ENCODE measurements around the gene RHBDD3. TPM values are rescaled to one million over a fixed set of nuclear protein-coding genes. Genes with fewer than 3 reads are reported as not detected.

Gene RHBDD3
- total RNA-seq, 1 donor from 2014 or later, result 17.9 TPM

DNA sequence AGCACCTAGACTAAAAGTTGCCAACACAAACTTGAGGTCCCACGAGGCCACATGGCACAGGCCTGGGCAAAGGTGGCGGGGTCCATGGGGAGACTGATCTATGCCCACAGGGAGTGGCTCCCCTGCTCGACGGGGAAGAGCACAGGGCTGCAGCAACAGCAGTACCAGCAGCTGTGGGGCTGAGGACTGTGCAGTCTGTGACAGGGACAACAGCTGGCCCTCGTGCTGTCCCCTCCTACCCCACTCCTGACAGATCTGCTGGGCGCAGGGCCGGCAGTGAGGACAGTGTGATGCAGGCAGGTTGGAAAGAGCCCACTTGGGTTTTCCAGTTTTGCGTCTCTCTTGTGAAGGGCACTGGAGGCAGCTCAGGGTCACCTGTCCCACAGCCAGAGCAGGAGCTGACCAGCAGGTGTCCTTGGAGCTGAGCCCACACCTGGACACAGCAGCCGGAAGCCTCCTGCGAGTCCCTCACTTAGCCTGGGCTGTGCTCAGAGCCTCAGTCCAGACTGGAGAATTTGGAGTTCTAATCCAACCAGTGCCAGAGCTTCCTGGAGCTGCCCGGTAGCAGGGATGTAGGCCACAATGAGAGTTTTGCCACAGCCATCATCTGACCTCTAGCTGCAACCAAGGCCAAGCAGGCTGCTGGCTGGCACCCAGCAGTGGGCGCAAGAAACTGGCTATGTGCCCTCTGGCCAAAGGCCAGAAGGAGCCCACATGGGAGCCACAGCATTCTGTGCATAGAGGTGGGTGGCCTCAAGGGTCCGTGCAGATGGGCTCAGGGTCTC, 35.1 kb upstream of the RHBDD3 start:
- Mint-ChIP-seq H3K27me3 (peaks cover 12% of the 10 kb centered on the region), H3K27ac (no peak overlapping the region), H3K9me3 (no peaks in the 10 kb centered on the region), H3K4me1 (peaks cover 17% of the 10 kb centered on the region), H3K36me3 (ENCODE audit: low read depth) (peaks cover 32% of the 10 kb centered on the region), H3K4me3 (no peak overlapping the region)
- no peak for DNase-seq
- intact Hi-C loops (cut with micrococcal nuclease), result no loop called here
- no peak for ATAC-seq (ENCODE audit: low read depth)
- TF ChIP-seq, protein P1, sequence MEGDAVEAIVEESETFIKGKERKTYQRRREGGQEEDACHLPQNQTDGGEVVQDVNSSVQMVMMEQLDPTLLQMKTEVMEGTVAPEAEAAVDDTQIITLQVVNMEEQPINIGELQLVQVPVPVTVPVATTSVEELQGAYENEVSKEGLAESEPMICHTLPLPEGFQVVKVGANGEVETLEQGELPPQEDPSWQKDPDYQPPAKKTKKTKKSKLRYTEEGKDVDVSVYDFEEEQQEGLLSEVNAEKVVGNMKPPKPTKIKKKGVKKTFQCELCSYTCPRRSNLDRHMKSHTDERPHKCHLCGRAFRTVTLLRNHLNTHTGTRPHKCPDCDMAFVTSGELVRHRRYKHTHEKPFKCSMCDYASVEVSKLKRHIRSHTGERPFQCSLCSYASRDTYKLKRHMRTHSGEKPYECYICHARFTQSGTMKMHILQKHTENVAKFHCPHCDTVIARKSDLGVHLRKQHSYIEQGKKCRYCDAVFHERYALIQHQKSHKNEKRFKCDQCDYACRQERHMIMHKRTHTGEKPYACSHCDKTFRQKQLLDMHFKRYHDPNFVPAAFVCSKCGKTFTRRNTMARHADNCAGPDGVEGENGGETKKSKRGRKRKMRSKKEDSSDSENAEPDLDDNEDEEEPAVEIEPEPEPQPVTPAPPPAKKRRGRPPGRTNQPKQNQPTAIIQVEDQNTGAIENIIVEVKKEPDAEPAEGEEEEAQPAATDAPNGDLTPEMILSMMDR (IDR thresholded peaks at IDR 0.05), result no peak
- POLR2A ChIA-PET, result interaction anchor here (0.6 kb wide), 2 partner anchors 15 to 158 kb away, joined by 3 to 4 read pairs; no protein-coding TSS in a partner anchor
- CTCF ChIA-PET, result no interaction called here

DNA sequence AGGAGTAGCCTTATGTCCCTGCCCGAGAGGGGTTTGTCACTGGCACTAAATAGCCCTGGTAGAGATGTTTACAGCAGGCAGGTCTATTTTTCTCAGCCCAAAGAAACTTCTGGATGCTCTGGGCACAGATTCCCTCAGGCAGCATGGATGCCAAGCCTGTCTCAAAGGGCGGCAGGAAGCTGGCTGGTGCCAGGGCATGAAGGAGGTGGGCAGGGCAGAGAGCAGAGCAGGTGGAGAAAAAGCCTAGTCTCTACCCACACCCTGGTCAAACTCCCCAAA, 34.6 kb upstream of the RHBDD3 start:
- Mint-ChIP-seq H3K9me3 (no peaks in the 10 kb centered on the region), H3K4me1 (peaks cover 13% of the 10 kb centered on the region), H3K27me3 (peaks cover 9% of the 10 kb centered on the region), H3K36me3 (ENCODE audit: low read depth) (peaks cover 37% of the 10 kb centered on the region), H3K4me3 (no peak overlapping the region), H3K27ac (no peak overlapping the region)
- ATAC-seq (ENCODE audit: low read depth), result no peak
- ChIA-PET POLR2A (interaction anchor here (0.6 kb wide), 1 partner anchor 159 kb away, joined by 4 read pairs; no protein-coding TSS in a partner anchor), CTCF (no interaction called here)
- intact Hi-C loops (cut with micrococcal nuclease), result no loop called here
- TF ChIP-seq, protein P1 (IDR thresholded peaks at IDR 0.05), result no peak
- DNase-seq, result no peak

DNA sequence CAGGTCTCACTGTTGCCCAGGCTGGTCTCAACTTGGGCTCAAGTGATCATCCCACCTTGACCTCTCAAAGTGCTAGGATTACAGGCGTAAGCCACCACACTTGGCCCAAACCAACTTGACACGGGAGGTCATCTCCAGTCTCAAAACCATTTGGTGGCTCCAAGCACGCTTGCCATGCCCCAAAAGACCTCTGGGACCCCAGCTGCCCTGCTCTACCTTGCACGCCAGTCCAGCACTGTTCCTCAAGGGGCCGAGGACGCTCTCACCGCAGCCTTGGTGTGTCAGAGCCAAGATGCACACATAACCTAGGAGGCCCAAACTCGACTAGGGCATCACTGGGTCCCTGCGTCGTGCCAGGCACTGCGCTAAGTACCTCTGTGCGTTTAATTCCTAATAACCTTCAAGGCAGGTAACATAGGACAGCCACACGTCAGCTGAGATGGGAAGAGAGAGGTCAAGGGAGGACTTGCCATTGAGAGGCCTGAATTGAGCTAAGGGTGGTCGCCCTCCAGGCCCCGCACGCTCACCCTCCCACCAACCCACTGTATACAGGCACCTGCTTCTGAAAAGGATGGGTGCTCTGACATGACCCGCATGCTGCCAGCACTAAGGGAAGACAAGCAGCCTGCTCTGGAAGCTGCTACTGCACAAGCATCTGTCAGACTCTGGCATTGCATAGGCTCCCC, 34.1 kb upstream of the RHBDD3 start:
- DNase-seq (no peak), ATAC-seq (ENCODE audit: low read depth) (no peak)
- peaks cover 8% of the 10 kb centered on the region for H3K27me3 Mint-ChIP-seq
- POLR2A ChIA-PET, result no interaction called here
- intact Hi-C loops (cut with micrococcal nuclease), result no loop called here
- TF ChIP-seq, protein P1 (IDR thresholded peaks at IDR 0.05), result no peak
- H3K27ac Mint-ChIP-seq, result no peak overlapping the region
- H3K9me3 Mint-ChIP-seq, result no peaks in the 10 kb centered on the region
- H3K4me1 Mint-ChIP-seq, result peaks cover 12% of the 10 kb centered on the region
- H3K36me3 Mint-ChIP-seq (ENCODE audit: low read depth), result peaks cover 42% of the 10 kb centered on the region
- no peak overlapping the region for H3K4me3 Mint-ChIP-seq
- CTCF ChIA-PET, result no interaction called here

DNA sequence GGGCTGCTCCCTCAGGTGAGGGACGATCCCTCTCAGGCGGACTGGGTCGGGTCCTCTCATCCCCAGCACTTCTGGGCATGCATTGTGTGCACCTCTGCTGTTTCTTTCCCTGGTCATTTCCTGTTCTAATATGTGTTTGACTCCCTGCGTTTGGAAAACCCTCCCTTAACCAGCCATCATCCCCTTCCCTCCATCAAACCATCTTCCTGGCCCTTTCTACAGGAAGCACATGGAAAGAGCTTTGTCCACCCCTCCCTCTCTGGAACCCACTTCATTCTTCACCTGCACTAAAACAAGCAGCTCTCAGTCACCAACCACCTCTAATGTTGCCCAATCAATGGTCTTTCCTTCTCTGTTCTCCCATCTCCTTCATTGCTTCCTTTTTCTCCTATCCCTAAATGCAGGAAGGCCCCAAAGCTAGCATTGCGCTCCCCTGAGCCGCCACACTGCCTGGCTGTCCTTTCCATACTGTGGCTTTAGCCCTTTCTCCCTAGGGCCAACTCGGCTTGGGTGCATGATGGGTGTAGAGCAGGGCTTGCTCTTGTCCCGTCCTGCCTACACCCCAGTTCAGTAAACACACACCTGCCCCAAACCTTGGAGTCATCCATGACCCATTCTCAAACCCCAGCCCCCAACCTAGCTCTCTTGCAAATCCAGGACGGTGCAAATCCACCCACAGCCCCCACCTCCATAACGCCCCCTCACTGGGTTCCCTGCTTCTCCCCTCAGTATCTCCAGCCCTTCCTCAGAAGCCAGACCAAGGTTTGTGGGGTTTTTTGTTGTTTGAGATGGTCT, 33.2 kb upstream of the RHBDD3 start:
- ChIA-PET CTCF (no interaction called here), POLR2A (no interaction called here)
- intact Hi-C loops (cut with micrococcal nuclease), result no loop called here
- H3K4me1 Mint-ChIP-seq, result peaks cover 6% of the 10 kb centered on the region
- H3K27ac Mint-ChIP-seq, result no peak overlapping the region
- H3K4me3 Mint-ChIP-seq, result no peak overlapping the region
- DNase-seq (no peak), ATAC-seq (ENCODE audit: low read depth) (no peak)
- H3K36me3 Mint-ChIP-seq (ENCODE audit: low read depth), result peaks cover 50% of the 10 kb centered on the region
- no peaks in the 10 kb centered on the region for H3K9me3 Mint-ChIP-seq
- peaks cover 8% of the 10 kb centered on the region for H3K27me3 Mint-ChIP-seq
- TF ChIP-seq, protein P1 (IDR thresholded peaks at IDR 0.05), result no peak

DNA sequence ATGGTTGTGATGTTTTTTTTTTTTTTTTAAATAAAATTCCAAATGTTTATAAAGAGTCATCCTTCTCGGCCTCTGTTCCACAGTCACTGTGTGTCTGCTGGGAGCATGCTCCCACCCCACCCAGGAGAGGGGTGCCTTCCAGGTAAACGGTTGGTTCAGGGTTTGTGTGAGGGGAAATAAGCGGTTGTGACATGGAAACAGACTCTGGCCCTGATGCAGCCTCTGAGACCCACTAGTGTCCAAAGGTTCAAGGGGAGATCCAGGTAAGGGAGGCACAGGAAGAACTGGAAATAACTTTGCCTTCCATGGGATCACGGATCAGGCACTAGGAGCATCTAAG, 32.7 kb upstream of the RHBDD3 start:
- intact Hi-C loops (cut with micrococcal nuclease), result no loop called here
- H3K27me3 Mint-ChIP-seq, result peaks cover 5% of the 10 kb centered on the region
- H3K4me1 Mint-ChIP-seq, result peaks cover 2% of the 10 kb centered on the region
- ChIA-PET CTCF (no interaction called here), POLR2A (no interaction called here)
- DNase-seq, result no peak
- TF ChIP-seq, protein P1 (IDR thresholded peaks at IDR 0.05), result no peak
- no peak for ATAC-seq (ENCODE audit: low read depth)
- peaks cover 55% of the 10 kb centered on the region for H3K36me3 Mint-ChIP-seq (ENCODE audit: low read depth)
- no peak overlapping the region for H3K4me3 Mint-ChIP-seq
- H3K9me3 Mint-ChIP-seq, result no peaks in the 10 kb centered on the region
- no peak overlapping the region for H3K27ac Mint-ChIP-seq

Data from activated B cell treated with CpG ODN at 0.5 μM for 24 hours (primary cell).